ENCODE data around the gene BORCS6. TPM values are rescaled to one million over a fixed set of nuclear protein-coding genes. Genes with fewer than 3 reads are reported as not detected.
"Not testable (repeated sequence)": the region's sequence is repeated elsewhere in the genome, so short reads cannot be mapped to it uniquely, and the experiment has no call there.

BORCS6 gene
- total RNA-seq, 1 donor from 2014 or later, result 9.7 TPM

GRCh38 chr17:8173056-8173870 lies 16.7 kb downstream of the BORCS6 start:
- peak overlapping the region; percentile 99 for H3K27ac Mint-ChIP-seq (ENCODE audit: unreplicated experiment)
- DNase-seq (ENCODE audit: low spot score), result peak; percentile 57
- TF ChIP-seq CTCF (IDR thresholded peaks at IDR 0.05; ENCODE audit: unreplicated experiment), result no peak
- H3K36me3 Mint-ChIP-seq (ENCODE audit: low read depth, unreplicated experiment), result no peaks in the 10 kb centered on the region
- H3K9me3 Mint-ChIP-seq (ENCODE audit: unreplicated experiment), result no peaks in the 10 kb centered on the region
- H3K4me1 Mint-ChIP-seq (ENCODE audit: unreplicated experiment), result peaks cover 32% of the 10 kb centered on the region
- peak overlapping the region; percentile 87 for H3K4me3 Mint-ChIP-seq (ENCODE audit: unreplicated experiment)
- peaks cover 17% of the 10 kb centered on the region for H3K27me3 Mint-ChIP-seq (ENCODE audit: unreplicated experiment)

GRCh38 chr17:8170186-8170585 lies 19.8 kb downstream of the BORCS6 start:
- H3K27ac Mint-ChIP-seq (ENCODE audit: unreplicated experiment); H3K36me3 Mint-ChIP-seq (ENCODE audit: low read depth, unreplicated experiment); H3K9me3 Mint-ChIP-seq (ENCODE audit: unreplicated experiment); DNase-seq (ENCODE audit: low spot score); H3K4me3 Mint-ChIP-seq (ENCODE audit: unreplicated experiment): not testable (repeated sequence)
- Mint-ChIP-seq H3K4me1 (ENCODE audit: unreplicated experiment) (peaks cover 16% of the 10 kb centered on the region), H3K27me3 (ENCODE audit: unreplicated experiment) (peaks cover 14% of the 10 kb centered on the region)

DNA sequence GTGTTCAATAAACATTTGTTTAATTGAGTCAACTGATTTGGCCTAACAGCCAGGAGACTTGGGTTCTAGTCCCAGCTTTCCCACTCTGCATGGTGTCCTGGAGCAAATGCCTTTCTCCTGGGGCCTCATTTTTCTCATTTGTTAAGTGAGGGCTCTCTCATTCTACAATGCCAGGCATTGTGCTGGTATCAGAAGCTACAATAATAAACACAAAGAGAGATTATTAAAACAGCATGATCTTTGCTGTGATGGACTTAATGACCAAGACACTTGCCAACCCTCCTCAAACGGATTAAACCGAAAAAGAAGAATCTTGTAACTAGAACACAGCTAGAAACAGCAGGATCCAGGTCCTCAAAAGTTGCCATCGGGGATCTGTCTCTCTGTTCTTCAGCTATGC lies 22.5 kb downstream of the BORCS6 start:
- peaks cover 18% of the 10 kb centered on the region for H3K4me1 Mint-ChIP-seq (ENCODE audit: unreplicated experiment)
- H3K9me3 Mint-ChIP-seq (ENCODE audit: unreplicated experiment), result no peaks in the 10 kb centered on the region
- TF ChIP-seq CTCF (IDR thresholded peaks at IDR 0.05; ENCODE audit: unreplicated experiment), result no peak
- H3K4me3 Mint-ChIP-seq (ENCODE audit: unreplicated experiment), result no peak overlapping the region
- H3K27me3 Mint-ChIP-seq (ENCODE audit: unreplicated experiment), result peaks cover 11% of the 10 kb centered on the region
- H3K27ac Mint-ChIP-seq (ENCODE audit: unreplicated experiment), result no peak overlapping the region
- H3K36me3 Mint-ChIP-seq (ENCODE audit: low read depth, unreplicated experiment), result no peaks in the 10 kb centered on the region
- DNase-seq (ENCODE audit: low spot score), result no peak

DNA sequence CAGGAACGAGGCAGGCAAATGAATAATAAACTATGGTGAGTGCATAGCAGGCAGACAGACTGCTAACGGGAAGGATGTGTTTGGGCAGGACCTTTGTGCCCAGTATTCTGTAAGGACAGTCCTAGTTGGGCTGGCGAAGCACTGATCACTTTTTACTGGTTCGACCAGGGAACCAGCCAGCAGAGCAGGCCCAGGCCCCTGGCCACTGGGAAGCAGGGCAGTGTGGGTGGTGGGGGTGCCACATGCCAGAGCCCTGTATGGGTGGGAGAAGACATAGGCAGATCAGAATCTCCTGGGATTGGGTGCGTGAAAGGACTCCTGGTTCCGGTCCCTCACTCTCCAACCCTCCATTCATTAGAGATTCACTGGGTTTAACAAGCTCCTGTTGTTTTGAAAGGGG lies 23.2 kb downstream of the BORCS6 start:
- H3K4me3 Mint-ChIP-seq (ENCODE audit: unreplicated experiment), result no peak overlapping the region
- DNase-seq (ENCODE audit: low spot score), result no peak
- H3K9me3 Mint-ChIP-seq (ENCODE audit: unreplicated experiment), result no peaks in the 10 kb centered on the region
- no peak overlapping the region for H3K27ac Mint-ChIP-seq (ENCODE audit: unreplicated experiment)
- peaks cover under 1% of the 10 kb centered on the region for H3K36me3 Mint-ChIP-seq (ENCODE audit: low read depth, unreplicated experiment)
- peaks cover 11% of the 10 kb centered on the region for H3K27me3 Mint-ChIP-seq (ENCODE audit: unreplicated experiment)
- no peak for TF ChIP-seq CTCF (IDR thresholded peaks at IDR 0.05; ENCODE audit: unreplicated experiment)
- peaks cover 22% of the 10 kb centered on the region for H3K4me1 Mint-ChIP-seq (ENCODE audit: unreplicated experiment)

GRCh38 chr17:8164815-8165131 lies 25.2 kb downstream of the BORCS6 start:
- Mint-ChIP-seq H3K36me3 (ENCODE audit: low read depth, unreplicated experiment) (peaks cover 14% of the 10 kb centered on the region), H3K27ac (ENCODE audit: unreplicated experiment) (no peak overlapping the region), H3K9me3 (ENCODE audit: unreplicated experiment) (no peaks in the 10 kb centered on the region), H3K27me3 (ENCODE audit: unreplicated experiment) (peaks cover 15% of the 10 kb centered on the region), H3K4me3 (ENCODE audit: unreplicated experiment) (peak overlapping the region; percentile 69), H3K4me1 (ENCODE audit: unreplicated experiment) (peaks cover 38% of the 10 kb centered on the region)
- DNase-seq (ENCODE audit: low spot score), result no peak
- no peak for TF ChIP-seq CTCF (IDR thresholded peaks at IDR 0.05; ENCODE audit: unreplicated experiment)
